K562 (cell line): ENCODE data around the gene ATCAY. TPM values are rescaled to one million over a fixed set of nuclear protein-coding genes. Genes with fewer than 3 reads are reported as not detected.

Source experiments
- ATF1 ChIP-seq, 2 experiments: fragments of 450-650 bp in 1 of 2; IDR thresholded peaks; 2 replicates each; pipeline ENCODE4 v1.6.1; 2016; ENCODE audit warnings: missing compliant biosample characterization in 1 of 2, missing genetic modification characterization in 1 of 2
- CCNT2 ChIP-seq: IDR thresholded peaks from 2 replicates; pipeline ENCODE4 v1.6.1; 2011; ENCODE audit warnings: borderline replicate concordance, low read depth, mild to moderate bottlenecking, moderate library complexity, mixed read lengths, low read length; ENCODE audit not compliant: insufficient read length; ENCODE audit errors: extremely low read depth
- CGGBP1 ChIP-seq: fragments of 250-450 bp; sonication (Bioruptor Pico); IDR thresholded peaks from 2 replicates; pipeline ENCODE4 v1.9.0; 2021; ENCODE audit warnings: mild to moderate bottlenecking
- HOMEZ ChIP-seq: fragments of 250-450 bp; sonication (Bioruptor Pico); IDR thresholded peaks from 2 replicates; pipeline ENCODE4 v1.4.0; 2020; ENCODE audit warnings: mild to moderate bottlenecking, moderate library complexity
- MYNN ChIP-seq, 2 experiments: sonication (generic); formaldehyde crosslinking in 1 of 2; IDR thresholded peaks; 2 replicates each; pipeline versions ENCODE4 v1.5.0 to v1.6.1; 2016 to 2020; ENCODE audit warnings: antibody characterized with exemption in 1 of 2, missing genetic modification reagents in 1 of 2
- NFXL1 ChIP-seq: fragments of 450-650 bp; formaldehyde crosslinking; IDR thresholded peaks from 2 replicates; pipeline ENCODE4 v1.4.0; 2021; ENCODE audit warnings: mild to moderate bottlenecking
- NKRF ChIP-seq: fragments of 450-650 bp; IDR thresholded peaks from 2 replicates; pipeline ENCODE4 v1.6.1; 2016; ENCODE audit warnings: borderline replicate concordance
- POLR2A ChIP-seq: fragments of 450-650 bp; conservative IDR thresholded peaks from 2 replicates; pipeline ENCODE4 v1.6.1; 2016
- POLR2AphosphoS2 ChIP-seq: IDR thresholded peaks from 2 replicates; pipeline ENCODE4 v1.6.1; 2012; ENCODE audit warnings: low read length, improper control_type of control experiment
- RBM22 ChIP-seq: fragments of 200-400 bp; formaldehyde crosslinking; IDR thresholded peaks from 2 replicates; pipeline ENCODE4 v1.6.1; 2018; ENCODE audit warnings: low read length, low read depth; ENCODE audit not compliant: poor library complexity, severe bottlenecking
- TFAP4 ChIP-seq: sonication (generic); formaldehyde crosslinking; IDR thresholded peaks from 2 replicates; pipeline ENCODE4 v1.8.0; 2022; ENCODE audit warnings: missing genetic modification reagents, mild to moderate bottlenecking, moderate library complexity, borderline replicate concordance
- ZFPM2 ChIP-seq: fragments of 250-450 bp; sonication (Bioruptor Pico); IDR thresholded peaks from 2 replicates; pipeline ENCODE4 v1.5.1; 2022; ENCODE audit warnings: mild to moderate bottlenecking
- ZNF134 ChIP-seq: fragments of 250-450 bp; sonication (Bioruptor Pico); conservative IDR thresholded peaks from 2 replicates; pipeline ENCODE4 v1.4.0; 2020
- polyA plus RNA-seq, 8 experiments: library from polyadenylated mRNA; depleted of rRNA in 4 of 8; stranded (reverse) in 5 of 8; unstranded in 3 of 8; fragments of >200 nt; fragmentation: Nextera tagmentation in 2 of 8; fragmentation: Illumina TruSeq in 1 of 8; extraction: Ambion mirVana in 2 of 8; extraction: Trizol in 1 of 8; gene quantifications; 2 replicates each; pipeline versions ENCODE4 v1.2.1 to v1.2.3, GENCODE V29; 2011 to 2014; ENCODE audit warnings: inconsistent platforms in 1 of 8, missing spikeins in 1 of 8
- total RNA-seq, 7 experiments: library from RNA; depleted of rRNA in 6 of 7; stranded (reverse); fragments of >200 nt in 6 of 7; fragmentation: Illumina TruSeq in 2 of 7; extraction: Trizol in 2 of 7; gene quantifications; 2 replicates each; pipeline versions ENCODE4 v1.2.1 to v1.2.3, GENCODE V29; 2011 to 2021; ENCODE audit warnings: low replicate concordance in 1 of 7

The ATCAY gene
- total and polyA plus RNA-seq, 9 of the 15 experiments (the other 6 are each of a cell fraction or from before 2014, with no cell fraction given), result not detected

GRCh38 chr19:3975637-3976087 lies 95.2 kb downstream of the ATCAY start (continued):
- TF ChIP-seq TFAP4 (CRISPR knock-in tag) (peak; percentile 24; the same call in 1 of the 2 replicates), RBM22 (peak; percentile 63), ZNF134 (CRISPR knock-in tag) (no peak), POLR2AphosphoS2 (peak; percentile 92), POLR2A (peak; percentile 89), ZFPM2 (CRISPR knock-in tag) (peak; percentile 56; the same call in 1 of the 2 replicates), CGGBP1 (CRISPR knock-in tag) (0 out of 2 replicates have a peak, but pooled peaks have one; percentile 19), NKRF (no peak), MYNN (IDR thresholded peaks at IDR 0.05) (peak; percentile 73), MYNN (CRISPR knock-in tag; IDR thresholded peaks at IDR 0.05) (no peak), ATF1 (CRISPR knock-in tag; IDR thresholded peaks at IDR 0.05) (no peak), ATF1 (tag; IDR thresholded peaks at IDR 0.05) (no peak), HOMEZ (CRISPR knock-in tag) (no peak), CCNT2 (peak; percentile 10), NFXL1 (CRISPR knock-in tag) (no peak)
